NCI-H2196 (cell line): Measurements from ENCODE around the gene NME3.

Source experiments
- DNase-seq: peaks from one replicate; lab custom pipeline; 2025; ENCODE audit not compliant: unreplicated experiment; lab: John Stamatoyannopoulos, UW

NME3 gene

DNA sequence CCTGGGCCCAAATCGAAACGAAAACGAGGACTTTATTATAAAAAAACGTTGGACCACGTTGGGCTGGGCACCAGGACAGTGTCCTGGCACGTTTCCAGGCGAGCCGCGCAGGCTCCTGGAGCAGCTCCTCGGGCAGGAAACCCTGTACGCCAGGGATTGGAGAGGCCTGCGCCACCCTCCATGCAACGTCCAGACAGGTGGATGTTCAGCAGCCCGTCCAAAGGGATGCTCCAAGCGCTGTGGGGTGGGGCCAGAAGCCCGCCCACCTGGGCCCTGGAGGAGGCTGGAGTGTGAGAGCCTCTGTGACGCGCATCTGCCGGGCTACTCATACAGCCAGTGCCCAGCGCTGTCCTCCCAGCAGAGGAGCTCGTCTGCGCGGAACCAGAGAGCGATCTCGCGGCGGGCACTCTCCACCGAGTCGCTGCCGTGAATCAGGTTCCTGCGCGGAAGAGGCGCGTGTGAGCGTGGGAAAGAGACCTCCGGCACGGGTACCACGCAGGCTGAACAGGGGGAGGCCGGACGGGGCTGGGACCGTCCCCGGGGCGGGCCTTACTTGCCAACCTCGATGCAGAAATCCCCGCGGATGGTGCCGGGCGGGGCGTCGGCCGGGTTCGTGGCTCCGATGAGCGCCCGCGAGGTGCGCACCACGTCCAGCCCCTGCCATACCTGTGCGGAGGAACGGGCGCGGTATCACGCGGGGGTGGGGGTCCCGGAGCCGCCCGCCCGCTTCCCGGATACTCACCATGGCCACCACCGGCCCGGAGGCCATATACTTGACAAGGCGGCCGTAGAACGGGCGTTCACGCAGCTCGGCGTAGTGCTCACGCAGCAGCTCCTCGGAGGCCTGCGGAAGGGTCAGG, 785 bp downstream of the NME3 start:
- DNase-seq = peak; percentile 93

GRCh38 chr16:1769402-1770300, 1.7 kb downstream of the NME3 start:
- no peak for DNase-seq

- DNase-seq = no peak
Observed at GRCh38 chr16:1768767-1769401, 2.5 kb downstream of the NME3 start.

- no peak for DNase-seq
Observed at GRCh38 chr16:1768061-1768766, 3.1 kb downstream of the NME3 start.

DNA sequence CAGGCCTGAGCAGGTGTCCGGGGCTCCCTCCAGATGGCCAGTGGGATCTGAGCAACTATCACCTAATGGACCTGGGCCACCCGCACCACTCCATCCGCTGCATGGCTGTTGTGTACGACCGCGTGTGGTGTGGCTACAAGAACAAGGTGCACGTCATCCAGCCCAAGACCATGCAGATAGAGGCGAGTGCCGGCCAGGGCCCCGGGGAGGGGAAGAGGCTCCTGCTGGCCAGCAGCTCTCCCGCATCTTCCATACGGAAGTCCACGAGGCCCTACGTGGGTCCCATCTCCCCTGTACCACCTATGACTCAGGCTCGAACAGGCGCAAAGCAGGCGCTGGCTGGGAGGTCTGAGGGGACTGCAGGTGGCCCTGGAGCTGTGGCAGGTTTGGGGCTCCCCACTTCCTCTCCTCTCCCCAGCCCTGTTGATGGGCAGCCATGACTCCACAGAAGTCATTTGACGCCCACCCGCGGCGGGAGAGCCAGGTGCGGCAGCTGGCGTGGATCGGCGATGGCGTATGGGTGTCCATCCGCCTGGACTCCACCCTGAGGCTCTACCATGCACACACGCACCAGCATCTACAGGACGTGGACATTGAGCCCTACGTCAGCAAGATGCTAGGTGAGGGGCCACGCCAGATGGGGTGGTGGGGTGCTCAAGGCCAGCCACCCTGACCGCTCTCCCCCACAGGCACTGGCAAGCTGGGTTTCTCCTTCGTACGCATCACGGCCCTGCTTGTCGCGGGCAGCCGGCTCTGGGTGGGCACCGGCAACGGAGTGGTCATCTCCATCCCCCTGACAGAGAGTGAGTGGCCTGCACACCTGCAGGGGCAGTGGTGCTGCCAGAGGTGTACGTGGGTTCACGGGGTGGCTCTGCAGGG, 4.0 kb downstream of the NME3 start:
- DNase-seq = no peak

DNA sequence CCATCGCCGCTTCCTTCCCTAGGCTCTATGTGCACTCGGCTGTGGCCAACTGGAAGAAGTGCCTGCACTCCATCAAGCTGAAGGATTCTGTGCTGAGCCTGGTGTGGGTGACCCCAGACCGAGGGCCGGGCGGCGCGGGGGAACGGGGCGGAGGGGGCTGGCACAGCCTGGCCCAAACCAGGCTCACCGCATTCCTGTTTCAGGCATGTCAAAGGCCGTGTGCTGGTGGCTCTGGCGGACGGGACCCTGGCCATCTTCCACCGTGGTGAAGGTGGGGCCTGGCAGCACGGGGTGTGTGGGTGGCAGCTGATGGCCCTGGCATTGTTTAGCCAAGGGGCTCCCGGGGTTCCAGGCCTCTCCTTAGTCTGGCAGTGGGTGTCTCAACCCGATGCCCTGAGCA, 4.6 kb downstream of the NME3 start:
- DNase-seq = no peak

GRCh38 chr16:1766231-1766630, 5.1 kb downstream of the NME3 start:
- DNase-seq = no peak

- no peak for DNase-seq
Observed at GRCh38 chr16:1765826-1766225, 5.5 kb downstream of the NME3 start.

GRCh38 chr16:1764971-1765370, 6.4 kb downstream of the NME3 start:
- no peak for DNase-seq

DNA sequence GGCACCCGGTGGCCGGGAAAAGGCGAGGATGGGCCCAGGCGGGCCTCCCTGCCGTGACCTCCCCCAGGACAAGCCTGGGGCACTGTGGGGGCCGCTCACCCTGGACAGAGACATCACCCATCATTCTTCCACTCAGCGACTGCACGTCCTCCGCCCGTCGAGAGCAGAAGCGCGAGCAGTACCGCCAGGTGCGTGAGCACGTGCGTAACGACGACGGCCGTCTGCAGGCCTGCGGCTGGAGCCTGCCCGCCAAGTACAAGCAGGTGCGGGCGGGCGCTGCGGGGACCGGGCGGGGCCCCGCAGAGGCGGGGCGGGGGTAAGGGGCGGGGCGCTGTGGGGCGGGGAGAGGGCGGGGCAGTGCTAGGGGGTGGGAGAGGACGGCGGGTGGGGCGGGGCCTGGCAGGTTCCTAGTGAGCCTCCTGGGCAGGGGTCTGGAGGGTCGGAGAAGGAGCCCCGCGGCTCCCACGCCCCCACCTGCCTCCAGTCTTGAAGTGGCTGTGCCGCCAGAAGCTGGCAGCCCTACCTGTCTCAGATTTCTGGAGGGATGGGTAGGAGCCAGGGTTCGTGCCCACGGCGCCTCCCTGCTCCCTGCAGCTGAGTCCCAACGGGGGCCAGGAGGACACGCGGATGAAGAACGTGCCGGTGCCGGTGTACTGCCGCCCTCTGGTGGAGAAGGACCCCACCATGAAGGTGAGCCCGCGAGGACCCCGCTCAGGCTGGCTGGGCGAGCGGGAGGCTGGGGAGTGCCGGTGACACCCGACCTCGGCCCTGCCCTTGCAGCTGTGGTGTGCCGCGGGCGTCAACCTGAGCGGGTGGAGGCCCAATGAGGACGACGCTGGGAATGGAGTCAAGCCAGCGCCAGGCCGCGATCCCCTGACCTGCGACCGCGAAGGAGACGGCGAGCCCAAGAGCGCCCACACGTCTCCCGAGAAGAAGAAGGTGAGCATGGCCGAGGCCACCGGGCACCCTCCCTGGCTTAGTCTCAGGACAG, 7.5 kb downstream of the NME3 start:
- no peak for DNase-seq

DNA sequence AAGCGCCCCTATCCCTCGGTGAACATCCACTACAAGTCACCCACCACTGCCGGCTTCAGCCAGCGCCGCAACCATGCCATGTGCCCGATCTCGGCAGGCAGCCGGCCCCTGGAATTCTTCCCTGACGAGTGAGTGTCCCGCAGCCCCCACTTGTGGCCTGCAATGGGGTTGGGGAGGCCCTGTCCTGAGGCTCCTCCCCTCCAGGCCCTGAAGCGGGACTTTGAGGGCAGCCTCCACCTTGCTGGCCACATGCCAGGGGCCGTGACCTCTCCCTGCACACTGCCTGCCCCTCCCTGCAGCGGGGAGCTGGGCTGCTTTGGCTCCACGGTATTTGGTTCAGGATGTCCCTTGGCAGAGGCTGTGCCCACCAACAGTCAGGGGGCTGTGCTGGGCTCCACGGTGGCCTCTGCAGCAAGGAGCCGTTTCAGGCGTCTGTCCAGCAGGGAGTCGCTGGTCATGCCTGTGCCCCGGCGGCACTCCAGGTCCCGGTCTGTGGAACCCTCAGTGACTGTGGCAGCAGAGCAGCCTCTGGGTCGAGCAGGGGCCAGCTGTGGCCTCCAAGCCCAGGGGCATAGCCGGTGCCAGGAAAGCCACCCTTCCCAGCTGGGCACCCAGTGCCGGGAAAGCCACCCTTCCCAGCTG, 8.3 kb downstream of the NME3 start:
- no peak for DNase-seq

DNA sequence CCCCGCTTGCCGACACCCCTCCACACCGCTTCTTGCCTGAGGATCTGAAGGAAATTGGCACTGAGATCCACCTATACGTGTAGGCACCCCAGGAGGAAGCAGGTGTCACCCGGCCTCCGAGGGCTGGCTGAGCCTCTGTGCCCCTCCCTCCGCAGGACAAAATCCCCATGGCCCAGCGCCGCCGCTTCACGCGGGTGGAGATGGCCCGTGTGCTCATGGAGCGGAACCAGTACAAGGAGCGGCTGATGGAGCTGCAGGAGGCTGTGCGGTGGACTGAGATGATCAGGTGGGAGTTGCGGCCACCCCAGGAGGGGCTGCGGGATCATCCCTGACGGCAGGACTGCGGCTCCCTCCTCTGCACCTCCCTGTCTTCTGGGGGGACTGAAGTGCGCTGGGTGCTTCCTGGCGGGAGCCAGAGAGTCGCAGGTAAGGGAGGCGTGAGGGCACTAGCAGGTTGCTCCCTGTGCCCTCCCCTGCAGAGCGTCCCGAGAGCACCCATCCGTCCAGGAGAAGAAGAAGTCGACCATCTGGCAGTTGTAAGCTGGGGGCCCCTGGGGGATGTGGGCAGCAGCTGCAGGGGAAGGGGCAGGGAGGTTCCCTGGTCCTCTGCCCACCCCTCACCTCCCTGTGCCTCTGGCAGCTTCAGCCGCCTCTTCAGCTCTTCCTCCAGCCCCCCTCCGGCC, 9.0 kb downstream of the NME3 start:
- no peak for DNase-seq

DNA sequence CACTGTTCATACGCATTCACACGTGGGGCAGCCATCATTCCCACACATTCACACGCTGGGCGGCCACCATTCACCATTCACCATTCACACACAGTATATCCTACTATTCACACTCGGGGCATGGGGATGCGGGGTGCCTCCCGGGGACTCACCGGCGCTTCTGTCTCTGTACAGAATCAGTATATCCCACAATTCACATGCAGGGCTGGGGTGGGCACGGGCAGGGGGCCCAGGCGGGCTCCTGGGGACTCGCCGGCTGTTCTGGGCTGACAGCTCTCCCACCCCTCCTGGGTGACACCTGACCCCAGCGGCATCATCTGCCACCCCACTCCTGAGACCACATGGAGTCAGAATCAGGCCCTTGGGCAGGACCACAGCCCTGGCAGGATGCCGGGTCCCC, 9.6 kb downstream of the NME3 start:
- DNase-seq = no peak

GRCh38 chr16:1760911-1761310, 10.4 kb downstream of the NME3 start:
- DNase-seq = no peak

DNA sequence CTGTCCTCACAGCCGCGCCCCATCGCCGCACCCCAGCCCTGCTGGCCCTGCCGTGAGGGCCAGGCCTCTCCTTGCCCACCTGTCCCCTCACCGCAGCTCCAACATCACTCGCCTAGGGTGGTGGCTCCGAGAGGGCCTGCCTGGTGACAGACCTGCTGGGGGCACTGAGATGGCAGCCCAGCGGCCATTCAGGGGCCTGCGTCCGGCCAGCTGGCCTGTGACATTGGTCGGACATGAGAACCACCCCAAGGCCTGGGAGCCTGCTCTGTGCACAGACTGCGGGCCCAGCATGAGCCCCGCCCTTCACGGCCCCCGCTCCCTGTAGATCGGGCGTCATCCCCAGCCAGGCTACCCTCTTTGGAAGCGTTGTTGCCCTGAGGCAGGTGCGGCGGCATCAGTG, 11.8 kb downstream of the NME3 start:
- no peak for DNase-seq

DNA sequence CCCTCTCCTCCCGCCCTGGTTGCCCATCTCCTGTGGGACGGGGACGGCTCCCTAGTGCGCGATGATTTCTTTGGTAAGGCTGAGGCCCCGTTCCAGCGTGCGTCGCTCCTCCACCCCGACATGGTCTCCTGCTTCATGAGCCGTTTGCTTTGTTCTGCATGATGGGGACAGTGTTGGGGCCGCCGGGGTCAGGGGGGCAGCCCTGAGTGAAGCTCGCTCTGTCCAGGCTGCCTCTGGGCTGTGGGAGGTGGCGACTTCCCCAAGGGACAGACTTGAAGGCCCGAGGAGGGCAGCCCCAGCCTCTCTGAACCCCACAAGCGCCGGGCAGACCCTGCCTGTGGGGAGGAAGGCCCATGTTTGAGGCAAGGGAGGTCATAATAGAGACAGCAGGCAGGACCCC, 12.4 kb downstream of the NME3 start:
- DNase-seq = no peak

DNA sequence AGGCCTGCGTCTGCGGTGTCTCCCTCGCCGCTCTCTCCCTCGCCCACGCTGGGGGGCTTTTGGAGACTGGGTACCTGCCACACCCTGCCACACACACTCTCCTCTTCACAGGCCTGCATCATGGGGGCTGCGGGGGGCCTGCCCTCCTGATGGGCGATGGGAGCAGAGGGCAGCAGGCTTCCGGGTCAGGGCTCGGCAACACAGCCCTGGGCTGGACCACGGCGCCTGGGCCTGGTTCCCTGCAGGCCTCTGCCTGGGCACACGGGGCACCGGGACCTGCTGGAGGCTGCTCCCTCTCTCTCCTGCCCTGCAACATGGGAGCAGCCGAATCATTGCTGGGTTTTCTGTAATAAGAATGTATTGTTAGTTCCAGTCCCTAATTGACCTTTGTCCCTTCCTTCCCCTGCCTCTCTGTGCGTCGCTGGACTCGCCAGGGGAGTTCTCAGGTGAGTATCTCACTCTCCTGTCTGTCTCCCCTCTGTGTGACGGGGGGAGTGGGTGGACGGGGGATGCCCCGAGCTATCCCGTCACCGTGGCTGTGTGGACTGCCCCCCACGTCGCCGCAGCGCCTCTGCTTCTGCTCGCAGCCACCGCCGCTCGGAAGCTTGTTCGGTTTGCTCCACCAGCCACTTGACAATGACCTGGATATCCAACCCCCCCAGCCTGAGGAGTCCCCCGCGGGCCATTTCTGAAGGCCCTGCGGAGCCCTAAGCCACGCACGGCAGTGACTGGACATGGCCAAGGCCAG, 13.5 kb downstream of the NME3 start:
- no peak for DNase-seq
